Hepatocyte (in vitro differentiated cells): Measurements from ENCODE around the gene SH3GL2. TPM values are rescaled to one million over a fixed set of nuclear protein-coding genes. Genes with fewer than 3 reads are reported as not detected.

Experiments
- DNase-seq: peaks from one replicate; pipeline ENCODE4 v3.0.0-alpha.2; 2016; ENCODE audit warnings: low spot score
- H2AFZ ChIP-seq: fragments of 200-600 bp; sonication (generic); 2 replicates; pipeline ENCODE4 v1.6.0; 2016; ENCODE audit warnings: antibody characterized with exemption, mild to moderate bottlenecking
- H3K27ac ChIP-seq: fragments of 200-600 bp; sonication (generic); 2 replicates; pipeline ENCODE4 v1.5.1; 2016; ENCODE audit warnings: mild to moderate bottlenecking
- H3K27me3 ChIP-seq: fragments of 200-600 bp; sonication (generic); 2 replicates; pipeline ENCODE4 v1.6.1; 2016
- H3K36me3 ChIP-seq: fragments of 200-600 bp; sonication (generic); replicated peaks from 2 replicates; pipeline ENCODE4 v1.5.1; 2016; ENCODE audit warnings: low read depth; ENCODE audit not compliant: insufficient read depth
- H3K4me1 ChIP-seq: fragments of 200-600 bp; sonication (generic); 2 replicates; pipeline ENCODE4 v1.5.1; 2016; ENCODE audit warnings: mild to moderate bottlenecking, moderate library complexity; ENCODE audit not compliant: insufficient read depth
- H3K4me2 ChIP-seq: fragments of 200-600 bp; sonication (generic); 2 replicates; pipeline ENCODE4 v1.6.0; 2016
- H3K4me3 ChIP-seq: fragments of 200-600 bp; sonication (generic); 2 replicates; pipeline ENCODE4 v1.5.1; 2016; ENCODE audit warnings: mild to moderate bottlenecking
- H3K79me2 ChIP-seq: fragments of 200-600 bp; sonication (generic); 2 replicates; pipeline ENCODE4 v1.6.0; 2017; ENCODE audit warnings: mild to moderate bottlenecking
- H3K9me2 ChIP-seq: fragments of 200-600 bp; sonication (generic); replicated peaks from 2 replicates; pipeline ENCODE4 v1.6.0; 2017; ENCODE audit warnings: mild to moderate bottlenecking; ENCODE audit not compliant: insufficient read depth
- H3K9me3 ChIP-seq: fragments of 200-600 bp; sonication (generic); 2 replicates; pipeline ENCODE4 v1.5.1; 2016; ENCODE audit warnings: low read depth, mild to moderate bottlenecking
- H4K20me1 ChIP-seq: fragments of 200-600 bp; sonication (generic); 2 replicates; pipeline ENCODE4 v1.6.0; 2016; ENCODE audit warnings: mild to moderate bottlenecking; ENCODE audit not compliant: insufficient read depth, poor library complexity, severe bottlenecking
- CTCF ChIP-seq: fragments of 200-600 bp; sonication (generic); IDR thresholded peaks from 2 replicates; pipeline ENCODE4 v1.5.1; 2016; ENCODE audit warnings: antibody characterized with exemption, mild to moderate bottlenecking; ENCODE audit not compliant: poor library complexity
- EZH2 ChIP-seq: fragments of 200-600 bp; sonication (generic); IDR thresholded peaks from 2 replicates; pipeline ENCODE4 v1.6.1; 2016; ENCODE audit warnings: antibody characterized with exemption, mild to moderate bottlenecking, borderline replicate concordance
- EZH2phosphoT487 ChIP-seq: fragments of 200-600 bp; sonication (generic); IDR thresholded peaks from one replicate; pipeline ENCODE4 v1.6.1; 2018; ENCODE audit warnings: antibody characterized with exemption, mild to moderate bottlenecking, low read depth, moderate library complexity; ENCODE audit not compliant: unreplicated experiment, severe bottlenecking
- WGBS: methylation state at CpG from one replicate; pipeline ENCODE4 v1.1.6; 2016; ENCODE audit warnings: low lambda C conversion rate; ENCODE audit errors: missing lambda C conversion rate; 5-methylcytosine and 5-hydroxymethylcytosine counted together
- polyA plus RNA-seq: library from polyadenylated mRNA; unstranded; fragments of >200 nt; fragmentation: Nextera tagmentation; extraction: Ambion mirVana; gene quantifications from 2 replicates; pipeline ENCODE4 v1.2.1, GENCODE V29; 2016
- total RNA-seq: library from RNA; depleted of rRNA; stranded (reverse); fragments of >200 nt; gene quantifications from 2 replicates; pipeline ENCODE4 v1.2.3, GENCODE V29; 2014

SH3GL2 gene
- total RNA-seq (5.0 and 5.8 TPM in 2 replicates), polyA plus RNA-seq (2.8 and 4.9 TPM in 2 replicates)

GRCh38 chr9:17578911-17579793, at the start of gene SH3GL2:
SH3GL2 (plus strand) TSS chr9:17579066.
- no peak for TF ChIP-seq CTCF
- TF ChIP-seq EZH2, result no peak
- no peak for TF ChIP-seq EZH2phosphoT487
- H3K9me3 ChIP-seq, result no peaks in the 10 kb centered on the region
- no peaks in the 10 kb centered on the region for H4K20me1 ChIP-seq
- no peaks in the 10 kb centered on the region for H3K4me1 ChIP-seq
- no peaks in the 10 kb centered on the region for H3K36me3 ChIP-seq
- H3K4me3 ChIP-seq, result peak within 1 kb of the TSS; percentile 26
- no peaks in the 10 kb centered on the region for H3K9me2 ChIP-seq
- no peak within 1 kb of the TSS for H3K27ac ChIP-seq
- peaks cover 72% of the 10 kb centered on the region for H3K27me3 ChIP-seq
- H3K4me2 ChIP-seq, result peak within 1 kb of the TSS; percentile 94
- H2AFZ ChIP-seq, result peak within 1 kb of the TSS; percentile 71
- 1% methylated on average over 76 of the region's 109 CpGs for WGBS
- DNase-seq, result peak; percentile 78
- no peaks in the 10 kb centered on the region for H3K79me2 ChIP-seq

GRCh38 chr9:17531642-17532254, 47.1 kb upstream of the SH3GL2 start:
- H3K27ac ChIP-seq, result no peak overlapping the region
- H3K27me3 ChIP-seq, result peaks cover 4% of the 10 kb centered on the region

GRCh38 chr9:17532461-17532860, 46.4 kb upstream of the SH3GL2 start:
- Histone ChIP-seq H3K9me3 (no peaks in the 10 kb centered on the region), H4K20me1 (no peaks in the 10 kb centered on the region), H2AFZ (no peak overlapping the region), H3K36me3 (no peaks in the 10 kb centered on the region), H3K9me2 (no peaks in the 10 kb centered on the region), H3K4me3 (no peak overlapping the region), H3K79me2 (no peaks in the 10 kb centered on the region), H3K4me2 (no peak overlapping the region), H3K27ac (no peak overlapping the region), H3K27me3 (peaks cover 4% of the 10 kb centered on the region), H3K4me1 (no peaks in the 10 kb centered on the region)
- TF ChIP-seq CTCF, result no peak
- TF ChIP-seq EZH2, result no peak
- no peak for TF ChIP-seq EZH2phosphoT487
- DNase-seq, result no peak
- WGBS, result 82% methylated on average over 6 of the region's 6 CpGs

More at GRCh38 chr9:17531642-17532254, 47.1 kb upstream of the SH3GL2 start:
- TF ChIP-seq EZH2 (no peak), EZH2phosphoT487 (no peak), CTCF (peak; percentile 87)
- no peaks in the 10 kb centered on the region for H3K9me2 ChIP-seq
- H2AFZ ChIP-seq, result no peak overlapping the region
- H4K20me1 ChIP-seq, result no peaks in the 10 kb centered on the region
- H3K36me3 ChIP-seq, result no peaks in the 10 kb centered on the region
- peak; percentile 73 for DNase-seq
- no peaks in the 10 kb centered on the region for H3K9me3 ChIP-seq
- 47% methylated on average over 10 of the region's 10 CpGs for WGBS
- H3K4me2 ChIP-seq, result peak overlapping the region; percentile 50
- H3K4me3 ChIP-seq, result no peak overlapping the region
- H3K4me1 ChIP-seq, result no peaks in the 10 kb centered on the region
- H3K79me2 ChIP-seq, result no peaks in the 10 kb centered on the region
